Measurements from ENCODE around the gene UBA1. TPM values are rescaled to one million over a fixed set of nuclear protein-coding genes. Genes with fewer than 3 reads are reported as not detected.
A peak's percentile ranks its signal among the peaks of the same experiment; 100 is the strongest.

Gene UBA1
- total RNA-seq, 2 donors from 2014 or later = 233 to 448 TPM

DNA sequence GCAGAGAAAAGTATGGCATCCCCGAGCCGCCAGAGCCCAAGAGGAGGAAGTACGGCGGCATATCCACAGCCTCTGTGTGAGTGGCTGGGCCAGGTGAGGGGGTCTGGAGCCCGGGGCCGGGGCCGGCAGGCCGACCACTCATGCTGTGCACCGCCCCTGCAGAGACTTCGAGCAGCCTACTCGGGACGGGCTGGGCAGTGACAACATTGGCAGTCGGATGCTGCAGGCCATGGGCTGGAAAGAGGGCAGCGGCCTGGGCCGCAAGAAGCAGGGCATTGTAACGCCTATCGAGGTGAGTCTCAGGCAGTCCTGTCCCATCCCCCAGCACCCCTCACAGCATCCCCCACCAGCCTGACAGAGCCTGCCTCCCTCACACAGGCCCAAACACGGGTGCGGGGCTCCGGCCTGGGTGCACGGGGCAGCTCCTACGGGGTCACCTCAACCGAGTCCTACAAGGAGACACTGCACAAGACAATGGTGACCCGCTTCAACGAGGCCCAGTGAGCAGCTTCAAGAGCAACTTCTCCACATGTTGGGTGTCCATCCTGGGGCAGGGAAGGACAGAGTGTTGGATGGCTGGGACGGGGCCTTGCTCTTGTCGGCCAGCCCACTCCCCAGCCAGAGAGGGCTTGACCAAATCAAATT, 7.4 kb upstream of the UBA1 start:
- Histone ChIP-seq H3K36me3 (ENCODE audit: control insufficient read depth, insufficient read depth, low read length) (peaks cover 11% of the 10 kb centered on the region), H3K27me3 (ENCODE audit: control insufficient read depth, insufficient read depth, low read length, poor library complexity, severe bottlenecking) (peaks cover 5% of the 10 kb centered on the region), H3K4me3 (ENCODE audit: low read length) (no peak overlapping the region), H3K9ac (ENCODE audit: extremely low read depth, low read length, poor library complexity, severe bottlenecking) (no peak overlapping the region), H3K4me1 (ENCODE audit: control insufficient read depth, insufficient read depth, low read length) (no peaks in the 10 kb centered on the region), H3K9me3 (ENCODE audit: control insufficient read depth, low read length) (no peaks in the 10 kb centered on the region), H3K27ac (ENCODE audit: low read depth, low read length) (no peak overlapping the region)
- WGBS, 2 experiments (ENCODE audit: insufficient coverage in 1 of 2, insufficient read length in 1 of 2) = 95 to 100% methylated on average over 8 to 26 of the region's 27 CpGs
- DNase-seq = peak; percentile 40
- Mint-ChIP-seq H3K4me1 (no peaks in the 10 kb centered on the region), H3K27ac (no peak overlapping the region), H3K36me3 (ENCODE audit: low read depth) (peaks cover 22% of the 10 kb centered on the region), H3K27me3 (ENCODE audit: insufficient read depth) (peaks cover 37% of the 10 kb centered on the region), H3K9me3 (peaks cover 30% of the 10 kb centered on the region), H3K4me3 (no peak overlapping the region)
- TF ChIP-seq, protein P1, sequence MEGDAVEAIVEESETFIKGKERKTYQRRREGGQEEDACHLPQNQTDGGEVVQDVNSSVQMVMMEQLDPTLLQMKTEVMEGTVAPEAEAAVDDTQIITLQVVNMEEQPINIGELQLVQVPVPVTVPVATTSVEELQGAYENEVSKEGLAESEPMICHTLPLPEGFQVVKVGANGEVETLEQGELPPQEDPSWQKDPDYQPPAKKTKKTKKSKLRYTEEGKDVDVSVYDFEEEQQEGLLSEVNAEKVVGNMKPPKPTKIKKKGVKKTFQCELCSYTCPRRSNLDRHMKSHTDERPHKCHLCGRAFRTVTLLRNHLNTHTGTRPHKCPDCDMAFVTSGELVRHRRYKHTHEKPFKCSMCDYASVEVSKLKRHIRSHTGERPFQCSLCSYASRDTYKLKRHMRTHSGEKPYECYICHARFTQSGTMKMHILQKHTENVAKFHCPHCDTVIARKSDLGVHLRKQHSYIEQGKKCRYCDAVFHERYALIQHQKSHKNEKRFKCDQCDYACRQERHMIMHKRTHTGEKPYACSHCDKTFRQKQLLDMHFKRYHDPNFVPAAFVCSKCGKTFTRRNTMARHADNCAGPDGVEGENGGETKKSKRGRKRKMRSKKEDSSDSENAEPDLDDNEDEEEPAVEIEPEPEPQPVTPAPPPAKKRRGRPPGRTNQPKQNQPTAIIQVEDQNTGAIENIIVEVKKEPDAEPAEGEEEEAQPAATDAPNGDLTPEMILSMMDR (conservative IDR thresholded peaks at IDR 0.05) = no peak

DNA sequence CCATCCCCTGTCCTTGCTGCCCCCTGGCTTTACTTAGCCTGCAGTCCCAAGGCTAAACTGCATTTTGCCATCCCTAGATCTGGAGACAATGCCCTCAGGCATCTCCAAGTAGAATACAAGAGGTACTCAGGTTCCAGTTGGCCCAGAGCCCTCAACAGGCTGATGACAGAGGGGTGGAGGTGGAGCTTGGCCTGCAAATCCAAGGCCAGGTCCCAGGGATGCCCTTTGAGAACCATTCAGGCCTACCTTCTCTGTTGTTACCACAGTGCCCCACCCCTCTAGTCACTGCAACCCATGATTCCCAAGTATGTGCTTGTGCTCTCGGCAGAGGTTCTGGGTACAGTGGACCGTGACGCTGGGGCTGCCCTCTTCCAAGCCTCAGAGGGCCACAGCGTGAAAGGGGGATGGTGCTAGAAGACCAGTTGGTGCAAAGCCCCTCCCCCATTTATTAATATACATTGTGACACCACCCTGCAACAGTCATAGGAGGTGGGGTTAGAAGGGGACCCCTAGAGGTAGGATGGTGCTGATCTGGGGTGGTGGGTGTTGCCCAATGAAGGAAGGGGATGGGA, 6.4 kb upstream of the UBA1 start:
- Histone ChIP-seq H3K27ac (ENCODE audit: low read depth, low read length) (no peak overlapping the region), H3K4me3 (ENCODE audit: low read length) (no peak overlapping the region), H3K9me3 (ENCODE audit: control insufficient read depth, low read length) (no peaks in the 10 kb centered on the region), H3K36me3 (ENCODE audit: control insufficient read depth, insufficient read depth, low read length) (peaks cover 9% of the 10 kb centered on the region), H3K27me3 (ENCODE audit: control insufficient read depth, insufficient read depth, low read length, poor library complexity, severe bottlenecking) (peaks cover 9% of the 10 kb centered on the region), H3K9ac (ENCODE audit: extremely low read depth, low read length, poor library complexity, severe bottlenecking) (no peak overlapping the region), H3K4me1 (ENCODE audit: control insufficient read depth, insufficient read depth, low read length) (no peaks in the 10 kb centered on the region)
- no peak overlapping the region for H3K4me3 Mint-ChIP-seq
- H3K4me1 Mint-ChIP-seq = no peaks in the 10 kb centered on the region
- TF ChIP-seq, protein P1 (conservative IDR thresholded peaks at IDR 0.05) = no peak
- peaks cover 24% of the 10 kb centered on the region for H3K9me3 Mint-ChIP-seq
- DNase-seq = peak; percentile 50
- peaks cover 18% of the 10 kb centered on the region for H3K36me3 Mint-ChIP-seq (ENCODE audit: low read depth)
- peaks cover 47% of the 10 kb centered on the region for H3K27me3 Mint-ChIP-seq (ENCODE audit: insufficient read depth)
- WGBS, 2 experiments (ENCODE audit: insufficient coverage in 1 of 2, insufficient read length in 1 of 2) = 78% methylated on average over 3 of the region's 4 CpGs; no CpG with 5 or more reads in 1 of the 2 experiments
- H3K27ac Mint-ChIP-seq = no peak overlapping the region

DNA sequence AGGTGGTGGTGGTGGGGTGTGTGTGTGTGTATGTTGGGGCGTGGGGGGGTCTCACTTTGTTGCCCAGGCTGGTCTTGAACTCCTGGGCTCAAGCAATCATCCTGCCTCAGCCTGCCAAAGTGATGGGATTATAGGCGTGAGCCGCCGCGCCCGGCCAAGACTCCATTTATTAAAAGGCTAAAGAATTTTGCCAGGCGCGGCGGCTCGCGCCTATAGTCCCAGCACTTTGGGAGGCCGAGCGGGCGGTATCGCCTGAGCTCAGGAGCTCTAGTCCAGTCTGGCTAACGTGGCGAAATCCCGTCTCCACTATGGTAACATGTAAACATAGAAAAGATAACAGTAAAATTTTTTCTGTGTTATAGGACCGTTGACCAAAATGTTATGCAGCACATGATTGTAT, 3.7 kb upstream of the UBA1 start:
- Histone ChIP-seq H3K4me3 (ENCODE audit: low read length) (no peak overlapping the region), H3K4me1 (ENCODE audit: control insufficient read depth, insufficient read depth, low read length) (no peaks in the 10 kb centered on the region), H3K27me3 (ENCODE audit: control insufficient read depth, insufficient read depth, low read length, poor library complexity, severe bottlenecking) (peaks cover 9% of the 10 kb centered on the region), H3K9ac (ENCODE audit: extremely low read depth, low read length, poor library complexity, severe bottlenecking) (no peak overlapping the region), H3K36me3 (ENCODE audit: control insufficient read depth, insufficient read depth, low read length) (peaks cover 8% of the 10 kb centered on the region), H3K27ac (ENCODE audit: low read depth, low read length) (no peak overlapping the region), H3K9me3 (ENCODE audit: control insufficient read depth, low read length) (no peaks in the 10 kb centered on the region)
- Mint-ChIP-seq H3K9me3 (peaks cover 12% of the 10 kb centered on the region), H3K4me1 (peaks cover 8% of the 10 kb centered on the region), H3K4me3 (no peak overlapping the region), H3K27ac (no peak overlapping the region), H3K27me3 (ENCODE audit: insufficient read depth) (peaks cover 57% of the 10 kb centered on the region), H3K36me3 (ENCODE audit: low read depth) (peaks cover 15% of the 10 kb centered on the region)
- DNase-seq = no peak
- TF ChIP-seq, protein P1 (conservative IDR thresholded peaks at IDR 0.05) = no peak
- WGBS, 2 experiments (ENCODE audit: insufficient coverage in 1 of 2, insufficient read length in 1 of 2) = 87 to 94% methylated on average over 6 to 11 of the region's 19 CpGs
